HUES48 (cell line): ENCODE data around the gene PRPF38B.

Experiments
- H3K27ac ChIP-seq: one replicate; pipeline ENCODE4 v1.7.0; 2013; ENCODE audit warnings: low read depth, low read length, inconsistent platforms
- H3K27me3 ChIP-seq: 2 replicates; pipeline ENCODE4 v1.6.1; 2013; ENCODE audit warnings: mild to moderate bottlenecking, low read length; ENCODE audit not compliant: control insufficient read depth, insufficient read depth
- H3K36me3 ChIP-seq: 2 replicates; pipeline ENCODE4 v1.6.1; 2013; ENCODE audit warnings: low read length; ENCODE audit not compliant: control insufficient read depth, insufficient read depth
- H3K4me1 ChIP-seq: 2 replicates; pipeline ENCODE4 v1.6.1; 2013; ENCODE audit warnings: mild to moderate bottlenecking, low read length; ENCODE audit not compliant: control insufficient read depth, insufficient read depth
- H3K4me3 ChIP-seq: 2 replicates; pipeline ENCODE4 v1.5.1; 2013; ENCODE audit warnings: mild to moderate bottlenecking, low read depth, low read length
- H3K9ac ChIP-seq: 2 replicates; pipeline ENCODE4 v1.6.1; 2013; ENCODE audit warnings: mild to moderate bottlenecking, low read depth, low read length, moderate library complexity
- H3K9me3 ChIP-seq: 2 replicates; pipeline ENCODE4 v1.6.1; 2013; ENCODE audit warnings: low read length; ENCODE audit not compliant: control insufficient read depth, insufficient read depth

Gene PRPF38B

DNA sequence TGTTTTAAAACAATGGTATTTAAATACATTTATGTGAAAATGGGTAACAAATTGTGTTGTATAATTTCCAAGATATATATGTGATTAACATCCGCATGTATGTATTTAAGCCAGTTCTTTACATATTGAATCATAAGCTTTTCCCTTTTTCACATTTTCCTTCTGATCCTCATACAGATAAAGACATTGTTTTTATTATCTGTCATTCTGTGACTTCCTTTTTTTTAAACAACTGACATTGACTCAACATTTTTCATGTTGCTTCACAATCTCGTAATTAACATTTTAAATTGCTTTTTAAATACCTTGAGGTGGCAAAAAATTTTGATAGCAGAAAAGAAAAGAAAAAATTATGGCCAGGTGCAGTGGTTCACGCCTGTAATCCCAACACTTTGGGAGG is 55.8 kb downstream of the PRPF38B start:
- no peaks in the 10 kb centered on the region for H3K4me1 ChIP-seq
- H3K9me3 ChIP-seq, result no peaks in the 10 kb centered on the region
- peaks cover 10% of the 10 kb centered on the region for H3K36me3 ChIP-seq
- H3K4me3 ChIP-seq, result peak overlapping the region; percentile 75
- 0 out of 2 replicates have a peak, but pooled peaks cover 5% of the 10 kb centered on the region for H3K27me3 ChIP-seq
- no peak overlapping the region for H3K27ac ChIP-seq
- no peak overlapping the region for H3K9ac ChIP-seq

DNA sequence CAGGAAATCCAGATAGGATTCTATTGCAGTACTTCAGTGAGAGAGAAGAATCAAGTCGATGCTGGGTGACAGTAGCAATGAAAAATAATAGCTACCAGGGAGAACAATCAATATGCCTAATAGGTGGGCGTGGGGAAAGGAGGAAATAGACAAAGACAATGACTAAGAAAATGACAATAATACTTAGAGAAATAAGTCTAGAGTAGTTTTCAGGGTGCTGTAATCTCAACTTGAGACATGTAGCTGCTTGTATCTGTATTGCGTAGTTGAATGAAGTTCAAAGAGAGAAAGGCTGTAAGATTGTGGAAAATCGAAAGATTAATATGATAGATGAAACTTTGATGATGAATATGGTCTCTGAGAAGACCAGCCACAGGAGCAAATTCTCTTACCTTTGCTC is 57.0 kb downstream of the PRPF38B start:
- no peak overlapping the region for H3K9ac ChIP-seq
- H3K9me3 ChIP-seq, result no peaks in the 10 kb centered on the region
- H3K4me1 ChIP-seq, result no peaks in the 10 kb centered on the region
- peaks cover 22% of the 10 kb centered on the region for H3K36me3 ChIP-seq
- no peak overlapping the region for H3K27ac ChIP-seq
- H3K4me3 ChIP-seq, result no peak overlapping the region
- 0 out of 2 replicates have a peak, but pooled peaks cover 5% of the 10 kb centered on the region for H3K27me3 ChIP-seq

DNA sequence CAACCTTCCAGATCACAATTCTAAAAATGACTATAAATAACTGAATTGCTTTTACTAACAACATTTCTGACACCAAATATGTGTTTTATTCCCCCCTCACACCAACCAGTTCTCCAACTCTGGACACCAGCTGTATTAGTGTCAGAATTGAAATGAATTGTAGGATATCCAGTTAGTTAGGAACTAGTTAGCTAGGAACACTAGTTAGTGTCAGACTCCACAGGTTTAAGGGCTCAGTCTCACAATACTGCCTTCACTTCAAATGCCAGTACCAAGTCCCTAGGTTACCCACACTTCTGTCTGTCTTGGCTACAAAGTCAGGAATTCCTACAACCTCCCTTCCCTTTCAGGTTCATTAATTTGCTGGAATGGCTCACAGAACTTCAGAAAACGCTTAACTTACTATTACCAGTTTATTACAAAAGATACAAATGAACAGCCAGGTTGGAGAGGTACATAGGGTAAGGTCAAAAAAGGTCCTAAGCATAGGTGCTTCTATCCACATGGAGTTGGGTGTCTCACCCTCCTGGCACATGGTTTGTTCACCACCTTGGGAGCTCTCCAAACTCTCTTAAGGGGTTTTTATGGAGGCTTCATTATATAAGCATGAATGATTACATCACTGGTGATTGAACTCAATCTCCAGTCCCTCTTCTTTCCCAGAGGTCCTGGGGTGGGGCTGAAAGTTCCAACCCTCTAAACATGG is 58.5 kb downstream of the PRPF38B start:
- Histone ChIP-seq H3K4me3 (no peak overlapping the region), H3K27ac (no peak overlapping the region), H3K9me3 (no peaks in the 10 kb centered on the region), H3K9ac (0 out of 2 replicates have a peak overlapping the region, but pooled peaks have one; percentile 10), H3K36me3 (peaks cover 38% of the 10 kb centered on the region), H3K27me3 (0 out of 2 replicates have a peak, but pooled peaks cover 1% of the 10 kb centered on the region), H3K4me1 (no peaks in the 10 kb centered on the region)
